OCI-LY7 (cell line): ENCODE results near the gene TM6SF1. TPM values are rescaled to one million over a fixed set of nuclear protein-coding genes. Genes with fewer than 3 reads are reported as not detected.

ENCODE experiments used
- BruUV-seq: library from RNA; stranded (reverse); fragments of 400-500 nt; replicated peaks from 2 replicates; lab custom pipeline; 2021; lab: Mats Ljungman, UMichigan
- CTCF ChIA-PET: fragments of 300-600 bp; sonication (Branson Sonifier 250); formaldehyde crosslinking; loops from one replicate; lab custom pipeline; 2022; ENCODE audit warnings: antibody characterized with exemption; ENCODE audit not compliant: unreplicated experiment; lab: Charles Lee
- POLR2A ChIA-PET: fragments of 300-600 bp; sonication (Branson Sonifier 250); formaldehyde crosslinking; loops from one replicate; lab custom pipeline; 2022; ENCODE audit warnings: antibody characterized with exemption; lab: Charles Lee
- DNase-seq: peaks from one replicate; pipeline ENCODE4 v3.0.0-alpha.2; 2015; ENCODE audit warnings: low spot score
- H2AFZ ChIP-seq: fragments of 200-600 bp; sonication (generic), shearing (Covaris generic); 2 replicates; pipeline ENCODE4 v1.6.1; 2014; ENCODE audit warnings: mild to moderate bottlenecking, antibody characterized with exemption, low read length, moderate library complexity
- H3K27ac ChIP-seq: fragments of 200-600 bp; sonication (generic); 2 replicates; pipeline ENCODE4 v1.5.1; 2014; ENCODE audit warnings: mixed run types, low read depth, mild to moderate bottlenecking, moderate library complexity, low read length, inconsistent platforms; ENCODE audit not compliant: poor library complexity, severe bottlenecking
- H3K36me3 ChIP-seq: fragments of 200-600 bp; sonication (generic); 2 replicates; pipeline ENCODE4 v1.6.1; 2014; ENCODE audit warnings: mild to moderate bottlenecking, antibody characterized with exemption, low read length, moderate library complexity, mixed read lengths; ENCODE audit not compliant: insufficient read depth
- H3K4me1 ChIP-seq: fragments of 200-600 bp; sonication (generic); 2 replicates; pipeline ENCODE4 v1.5.1; 2014; ENCODE audit warnings: mild to moderate bottlenecking, low read length; ENCODE audit not compliant: insufficient read depth, poor library complexity, severe bottlenecking
- H3K4me2 ChIP-seq: fragments of 200-600 bp; sonication (generic); 2 replicates; pipeline ENCODE4 v1.6.1; 2014; ENCODE audit warnings: mild to moderate bottlenecking, low read length
- H3K4me3 ChIP-seq: fragments of 200-600 bp; sonication (generic); 2 replicates; pipeline ENCODE4 v1.5.1; 2014; ENCODE audit warnings: mild to moderate bottlenecking, low read depth, low read length; ENCODE audit not compliant: poor library complexity, severe bottlenecking
- H3K79me2 ChIP-seq: fragments of 200-600 bp; sonication (generic); 2 replicates; pipeline ENCODE4 v1.6.1; 2016; ENCODE audit warnings: low read depth, mild to moderate bottlenecking, low read length, moderate library complexity, mixed read lengths; ENCODE audit not compliant: insufficient read depth
- H3K9me2 ChIP-seq: fragments of 200-600 bp; sonication (generic); 2 replicates; pipeline ENCODE4 v1.6.1; 2016; ENCODE audit warnings: mild to moderate bottlenecking, low read length, mixed read lengths; ENCODE audit not compliant: insufficient read depth
- H3K9me3 ChIP-seq: fragments of 200-600 bp; sonication (generic); 2 replicates; pipeline ENCODE4 v1.6.1; 2014; ENCODE audit warnings: mild to moderate bottlenecking, mixed run types, low read length, mixed read lengths
- H4K20me1 ChIP-seq: fragments of 200-600 bp; sonication (generic); 2 replicates; pipeline ENCODE4 v1.6.1; 2014; ENCODE audit warnings: mild to moderate bottlenecking, antibody characterized with exemption, low read length, moderate library complexity, mixed read lengths; ENCODE audit not compliant: insufficient read depth
- EZH2phosphoT487 ChIP-seq: fragments of 200-600 bp; sonication (generic); IDR thresholded peaks from 2 replicates; pipeline ENCODE4 v1.6.1; 2018; ENCODE audit warnings: low read depth, borderline replicate concordance, mild to moderate bottlenecking, mixed run types, antibody characterized with exemption, low read length, moderate library complexity, mixed read lengths
- intact Hi-C: fragments of 100-400 bp; cut with micrococcal nuclease; formaldehyde crosslinking; loops from one replicate; pipeline ENCODE4 v1.10.0; 2022; ENCODE audit not compliant: unreplicated experiment
- total RNA-seq, 2 experiments: library from RNA; depleted of rRNA in 1 of 2; stranded (reverse); fragments of >200 nt in 1 of 2; shearing (Covaris generic) in 1 of 2; gene quantifications; 2 replicates each; pipeline ENCODE4 v1.2.3, GENCODE V29; 2014 to 2022
- TF ChIP-seq, protein P1 (sequence below): fragments of 200-600 bp; sonication (generic); conservative IDR thresholded peaks from 2 replicates; pipeline ENCODE4 v1.5.1; 2014; ENCODE audit warnings: mild to moderate bottlenecking, antibody characterized with exemption, low read length, moderate library complexity, mixed read lengths

TM6SF1 gene
- total RNA-seq, 2 experiments from 2014 or later, result 27.2 to 28.7 TPM

DNA sequence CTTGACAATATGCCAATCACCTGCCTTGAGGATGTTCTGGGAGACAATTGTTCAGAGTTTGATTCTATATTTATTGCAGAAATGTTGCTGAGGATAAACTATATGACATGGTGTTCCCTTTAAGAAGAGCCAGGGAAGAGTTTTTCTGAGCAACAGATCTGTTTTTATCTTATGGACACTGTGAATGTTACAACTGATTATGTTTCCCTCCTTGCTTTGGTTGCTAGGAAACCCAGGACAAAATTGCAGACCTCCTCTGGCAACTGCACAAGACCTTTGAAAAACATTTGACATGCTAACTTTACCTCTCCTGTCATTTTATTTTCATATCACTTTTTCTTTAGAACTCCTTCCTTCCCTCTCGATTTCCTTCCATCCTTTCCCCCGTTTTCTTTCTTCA lies 8.2 kb upstream of the TM6SF1 start:
- ChIA-PET CTCF (no interaction called here), POLR2A (interaction anchor here (0.9 kb wide), 1 partner anchor 7 kb away, joined by 3 read pairs; no protein-coding TSS in a partner anchor)
- no peak overlapping the region for H3K27ac ChIP-seq
- DNase-seq, result no peak
- H4K20me1 ChIP-seq, result no peaks in the 10 kb centered on the region
- H3K9me3 ChIP-seq, result peaks cover 5% of the 10 kb centered on the region; the same call in 1 of the 2 replicates
- H3K4me2 ChIP-seq, result no peak overlapping the region
- H3K4me3 ChIP-seq, result no peak overlapping the region
- no peaks in the 10 kb centered on the region for H3K9me2 ChIP-seq
- no peaks in the 10 kb centered on the region for H3K36me3 ChIP-seq
- TF ChIP-seq, protein P1, sequence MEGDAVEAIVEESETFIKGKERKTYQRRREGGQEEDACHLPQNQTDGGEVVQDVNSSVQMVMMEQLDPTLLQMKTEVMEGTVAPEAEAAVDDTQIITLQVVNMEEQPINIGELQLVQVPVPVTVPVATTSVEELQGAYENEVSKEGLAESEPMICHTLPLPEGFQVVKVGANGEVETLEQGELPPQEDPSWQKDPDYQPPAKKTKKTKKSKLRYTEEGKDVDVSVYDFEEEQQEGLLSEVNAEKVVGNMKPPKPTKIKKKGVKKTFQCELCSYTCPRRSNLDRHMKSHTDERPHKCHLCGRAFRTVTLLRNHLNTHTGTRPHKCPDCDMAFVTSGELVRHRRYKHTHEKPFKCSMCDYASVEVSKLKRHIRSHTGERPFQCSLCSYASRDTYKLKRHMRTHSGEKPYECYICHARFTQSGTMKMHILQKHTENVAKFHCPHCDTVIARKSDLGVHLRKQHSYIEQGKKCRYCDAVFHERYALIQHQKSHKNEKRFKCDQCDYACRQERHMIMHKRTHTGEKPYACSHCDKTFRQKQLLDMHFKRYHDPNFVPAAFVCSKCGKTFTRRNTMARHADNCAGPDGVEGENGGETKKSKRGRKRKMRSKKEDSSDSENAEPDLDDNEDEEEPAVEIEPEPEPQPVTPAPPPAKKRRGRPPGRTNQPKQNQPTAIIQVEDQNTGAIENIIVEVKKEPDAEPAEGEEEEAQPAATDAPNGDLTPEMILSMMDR, result no peak
- no peak for TF ChIP-seq EZH2phosphoT487
- intact Hi-C loops, result no loop called here
- H3K79me2 ChIP-seq, result no peaks in the 10 kb centered on the region
- no TSS peak for BruUV-seq
- no peak overlapping the region for H2AFZ ChIP-seq
- H3K4me1 ChIP-seq, result peaks cover 5% of the 10 kb centered on the region

DNA sequence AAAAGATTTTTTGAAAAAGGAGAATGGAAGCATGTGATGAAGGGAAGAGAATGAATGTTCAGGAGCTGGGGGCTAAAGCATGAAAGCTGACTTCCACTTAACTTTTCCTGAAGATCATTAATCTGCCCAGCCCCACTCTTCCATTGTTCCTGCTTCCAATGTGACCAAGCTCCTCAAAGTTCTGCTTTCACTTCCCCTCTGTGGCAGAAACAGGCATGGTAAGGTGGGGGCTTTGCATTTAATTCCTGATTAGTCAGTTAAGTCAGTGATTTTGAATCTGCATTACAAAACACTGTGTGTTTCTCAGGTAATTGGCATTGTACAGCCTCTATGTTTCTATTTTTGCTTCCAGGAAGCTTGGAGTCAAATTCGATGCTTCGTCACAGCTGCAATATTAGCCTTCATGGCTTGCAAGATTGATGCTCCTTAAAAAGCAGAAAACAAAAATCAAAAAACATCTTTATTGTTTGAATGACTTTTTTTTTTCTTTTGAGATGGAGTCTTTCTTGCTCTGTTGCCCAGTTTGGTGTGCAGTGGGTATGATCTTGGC lies 7.3 kb upstream of the TM6SF1 start:
- Histone ChIP-seq H3K27ac (no peak overlapping the region), H3K4me2 (no peak overlapping the region), H3K79me2 (no peaks in the 10 kb centered on the region), H3K9me3 (peaks cover 5% of the 10 kb centered on the region; the same call in 1 of the 2 replicates), H3K9me2 (no peaks in the 10 kb centered on the region), H4K20me1 (no peaks in the 10 kb centered on the region), H3K4me1 (peaks cover 5% of the 10 kb centered on the region), H3K4me3 (no peak overlapping the region), H3K36me3 (no peaks in the 10 kb centered on the region), H2AFZ (no peak overlapping the region)
- ChIA-PET POLR2A (interaction anchor here (0.7 kb wide), 1 partner anchor 30 kb away, joined by 3 read pairs; no protein-coding TSS in a partner anchor), CTCF (no interaction called here)
- no peak for DNase-seq
- TF ChIP-seq EZH2phosphoT487, result no peak
- TF ChIP-seq, protein P1, result no peak
- intact Hi-C loops, result no loop called here
- no TSS peak for BruUV-seq

DNA sequence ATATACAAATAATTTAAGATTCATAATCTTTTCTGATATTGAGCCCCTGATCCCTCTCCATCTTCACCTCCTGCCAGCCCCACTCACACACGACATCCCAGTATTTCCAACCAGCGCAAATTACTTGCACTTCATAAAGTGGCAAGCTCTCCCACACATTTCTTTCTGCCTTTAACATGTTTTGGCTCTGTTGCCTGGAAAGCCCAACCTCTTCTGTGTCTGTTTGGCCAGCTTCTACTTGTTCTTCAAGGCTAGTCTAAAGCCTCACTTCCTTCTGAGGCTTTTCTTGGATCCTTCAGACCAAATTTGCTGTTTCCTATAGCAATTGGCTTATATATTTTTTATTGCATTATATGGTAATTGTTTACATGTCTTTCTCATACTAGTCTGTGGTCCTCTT lies 5.1 kb upstream of the TM6SF1 start:
- intact Hi-C loops, result no loop called here
- peaks cover 10% of the 10 kb centered on the region for H3K4me1 ChIP-seq
- H3K9me3 ChIP-seq, result peaks cover 5% of the 10 kb centered on the region; the same call in 1 of the 2 replicates
- no peaks in the 10 kb centered on the region for H3K9me2 ChIP-seq
- no peaks in the 10 kb centered on the region for H3K79me2 ChIP-seq
- H3K4me3 ChIP-seq, result no peak overlapping the region
- H3K27ac ChIP-seq, result no peak overlapping the region
- H3K36me3 ChIP-seq, result no peaks in the 10 kb centered on the region
- no peak for TF ChIP-seq EZH2phosphoT487
- TF ChIP-seq, protein P1, result no peak
- DNase-seq, result no peak
- no TSS peak for BruUV-seq
- no peak overlapping the region for H2AFZ ChIP-seq
- ChIA-PET CTCF (no interaction called here), POLR2A (no interaction called here)
- H4K20me1 ChIP-seq, result no peaks in the 10 kb centered on the region
- no peak overlapping the region for H3K4me2 ChIP-seq
